Activated CD4-positive, alpha-beta memory T cell treated with anti-CD3 and anti-CD28 coated beads for 36 hours (primary cell): ENCODE measurements around the gene TRIP13. TPM values are rescaled to one million over a fixed set of nuclear protein-coding genes. Genes with fewer than 3 reads are reported as not detected.

Experiments
- CTCF ChIA-PET: fragments of 350-600 bp; sonication (Branson Sonifier 250); formaldehyde crosslinking; loops from one replicate; lab custom pipeline; 2021; ENCODE audit warnings: antibody characterized with exemption, inconsistent platforms; lab: Charles Lee
- POLR2A ChIA-PET: fragments of 350-600 bp; sonication (Branson Sonifier 250); formaldehyde crosslinking; loops from one replicate; lab custom pipeline; 2021; ENCODE audit warnings: antibody characterized with exemption; lab: Charles Lee
- DNase-seq: peaks from one replicate; pipeline ENCODE4 v3.0.0-alpha.2; 2020
- H3K27ac Mint-ChIP-seq: one replicate; pipeline ENCODE4 v1.8.0; 2021; ENCODE audit warnings: mixed read lengths
- H3K27me3 Mint-ChIP-seq: one replicate; pipeline ENCODE4 v1.8.0; 2021; ENCODE audit warnings: mixed read lengths
- H3K36me3 Mint-ChIP-seq: one replicate; pipeline ENCODE4 v1.8.0; 2021; ENCODE audit warnings: mixed read lengths
- H3K4me1 Mint-ChIP-seq: one replicate; pipeline ENCODE4 v1.8.0; 2021; ENCODE audit warnings: low read depth, mixed read lengths
- H3K4me3 Mint-ChIP-seq: one replicate; pipeline ENCODE4 v1.8.0; 2021; ENCODE audit warnings: mild to moderate bottlenecking, mixed read lengths
- H3K9me3 Mint-ChIP-seq: one replicate; pipeline ENCODE4 v1.8.0; 2021; ENCODE audit warnings: mixed read lengths
- intact Hi-C: fragments of 100-400 bp; cut with micrococcal nuclease; formaldehyde crosslinking; loops from one replicate; pipeline ENCODE4 v1.15.1; 2023
- total RNA-seq, 2 experiments: library from RNA; stranded (reverse); gene quantifications; one replicate each; pipeline ENCODE4 v1.2.3, GENCODE V29; 2021

The TRIP13 gene
- total RNA-seq, 2 experiments from 2014 or later: 32.4 to 33.9 TPM

- DNase-seq: peak; percentile 26
- intact Hi-C loops: loop anchor here (5.0 kb wide), 2 partner anchors 220 to 280 kb away; partner anchors contain the start of gene CEP72
- Mint-ChIP-seq H3K4me1 (peaks cover 25% of the 10 kb centered on the region), H3K27ac (peak overlapping the region; percentile 84), H3K36me3 (peaks cover 53% of the 10 kb centered on the region), H3K9me3 (no peaks in the 10 kb centered on the region), H3K27me3 (no peaks in the 10 kb centered on the region), H3K4me3 (peak overlapping the region; percentile 85)
- CTCF ChIA-PET: interaction anchor here (0.6 to 3.5 kb wide), 7 partner anchors 10 to 753 kb away, joined by 3 to 20 read pairs (median 4); no protein-coding TSS in a partner anchor
- POLR2A ChIA-PET: interaction anchor here (0.6 to 1.2 kb wide), 3 partner anchors 11 to 134 kb away, joined by 3 read pairs; no protein-coding TSS in a partner anchor
Observed at GRCh38 chr5:891837-892393, 769 bp upstream of the TRIP13 start.

- peaks cover 44% of the 10 kb centered on the region for H3K36me3 Mint-ChIP-seq
- H3K27me3 Mint-ChIP-seq: no peaks in the 10 kb centered on the region
- POLR2A ChIA-PET: no interaction called here
- no peaks in the 10 kb centered on the region for H3K9me3 Mint-ChIP-seq
- DNase-seq: no peak
- peak overlapping the region; percentile 85 for H3K4me3 Mint-ChIP-seq
- peaks cover 25% of the 10 kb centered on the region for H3K4me1 Mint-ChIP-seq
- intact Hi-C loops: loop anchor here (5.0 kb wide), 2 partner anchors 221 to 281 kb away; partner anchors contain the start of gene CEP72
- CTCF ChIA-PET: interaction anchor here (0.7 to 3.5 kb wide), 10 partner anchors 9 to 752 kb away, joined by 3 to 20 read pairs (median 4); no protein-coding TSS in a partner anchor
- peak overlapping the region; percentile 23 for H3K27ac Mint-ChIP-seq
Observed at GRCh38 chr5:893137-893506, 438 bp downstream of the TRIP13 start.

GRCh38 chr5:893711-894110 is 1.0 kb downstream of the TRIP13 start:
- CTCF ChIA-PET: interaction anchor here (1.2 to 3.5 kb wide), 3 partner anchors 9 to 225 kb away, joined by 3 to 20 read pairs (median 5); no protein-coding TSS in a partner anchor
- Mint-ChIP-seq H3K27ac (no peak overlapping the region), H3K27me3 (no peaks in the 10 kb centered on the region), H3K36me3 (peaks cover 42% of the 10 kb centered on the region), H3K9me3 (no peaks in the 10 kb centered on the region), H3K4me1 (peaks cover 25% of the 10 kb centered on the region), H3K4me3 (peak overlapping the region; percentile 85)
- POLR2A ChIA-PET: no interaction called here
- intact Hi-C loops: loop anchor here (5.0 kb wide), 2 partner anchors 221 to 281 kb away; partner anchors contain the start of gene CEP72
- no peak for DNase-seq

- H3K4me1 Mint-ChIP-seq: no peaks in the 10 kb centered on the region
- ChIA-PET CTCF (interaction anchor here (0.6 to 6.6 kb wide), 4 partner anchors 7 to 614 kb away, joined by 3 to 52 read pairs (median 14); partner anchors contain the start of genes BRD9 and TRIP13), POLR2A (no interaction called here)
- no peaks in the 10 kb centered on the region for H3K9me3 Mint-ChIP-seq
- intact Hi-C loops: no loop called here
- DNase-seq: no peak
- H3K4me3 Mint-ChIP-seq: no peak overlapping the region
- H3K27ac Mint-ChIP-seq: no peak overlapping the region
- H3K36me3 Mint-ChIP-seq: peaks cover 31% of the 10 kb centered on the region
- H3K27me3 Mint-ChIP-seq: no peaks in the 10 kb centered on the region
Observed at GRCh38 chr5:900781-901180, 8.1 kb downstream of the TRIP13 start.

- H3K4me3 Mint-ChIP-seq: no peak overlapping the region
- peaks cover 30% of the 10 kb centered on the region for H3K36me3 Mint-ChIP-seq
- no peaks in the 10 kb centered on the region for H3K9me3 Mint-ChIP-seq
- ChIA-PET CTCF (interaction anchor here (0.7 to 6.6 kb wide), 5 partner anchors 9 to 244 kb away, joined by 3 to 52 read pairs (median 9); partner anchors contain the start of genes BRD9 and TRIP13), POLR2A (no interaction called here)
- intact Hi-C loops: no loop called here
- no peaks in the 10 kb centered on the region for H3K4me1 Mint-ChIP-seq
- no peak overlapping the region for H3K27ac Mint-ChIP-seq
- H3K27me3 Mint-ChIP-seq: no peaks in the 10 kb centered on the region
- no peak for DNase-seq
Observed at GRCh38 chr5:902129-902916, 9.6 kb downstream of the TRIP13 start.

- no peaks in the 10 kb centered on the region for H3K9me3 Mint-ChIP-seq
- DNase-seq: no peak
- ChIA-PET POLR2A (no interaction called here), CTCF (interaction anchor here (0.9 to 6.6 kb wide), 5 partner anchors 8 to 326 kb away, joined by 3 to 52 read pairs (median 4); partner anchors contain the start of genes BRD9 and TRIP13)
- H3K4me1 Mint-ChIP-seq: no peaks in the 10 kb centered on the region
- no peak overlapping the region for H3K27ac Mint-ChIP-seq
- no peaks in the 10 kb centered on the region for H3K27me3 Mint-ChIP-seq
- peaks cover 39% of the 10 kb centered on the region for H3K36me3 Mint-ChIP-seq
- intact Hi-C loops: no loop called here
- H3K4me3 Mint-ChIP-seq: no peak overlapping the region
Observed at GRCh38 chr5:903756-904096, 11.0 kb downstream of the TRIP13 start.

- H3K9me3 Mint-ChIP-seq: no peaks in the 10 kb centered on the region
- no peaks in the 10 kb centered on the region for H3K27me3 Mint-ChIP-seq
- ChIA-PET CTCF (interaction anchor here (6.6 kb wide), 1 partner anchor 234 kb away, joined by 52 read pairs; no protein-coding TSS in a partner anchor), POLR2A (no interaction called here)
- intact Hi-C loops: no loop called here
- no peak for DNase-seq
- no peaks in the 10 kb centered on the region for H3K4me1 Mint-ChIP-seq
- no peak overlapping the region for H3K27ac Mint-ChIP-seq
- no peak overlapping the region for H3K4me3 Mint-ChIP-seq
- peaks cover 47% of the 10 kb centered on the region for H3K36me3 Mint-ChIP-seq
Observed at GRCh38 chr5:905139-905642, 12.5 kb downstream of the TRIP13 start.

- H3K27ac Mint-ChIP-seq: no peak overlapping the region
- DNase-seq: no peak
- no peaks in the 10 kb centered on the region for H3K9me3 Mint-ChIP-seq
- ChIA-PET CTCF (interaction anchor here (0.7 to 1.0 kb wide), 2 partner anchors 15 to 465 kb away, joined by 3 read pairs; partner anchors contain the start of genes BRD9 and TRIP13), POLR2A (no interaction called here)
- no peaks in the 10 kb centered on the region for H3K27me3 Mint-ChIP-seq
- H3K36me3 Mint-ChIP-seq: peaks cover 46% of the 10 kb centered on the region
- no peak overlapping the region for H3K4me3 Mint-ChIP-seq
- intact Hi-C loops: no loop called here
- H3K4me1 Mint-ChIP-seq: peaks cover 5% of the 10 kb centered on the region
Observed at GRCh38 chr5:907366-907910, 14.8 kb downstream of the TRIP13 start.

- no peak for DNase-seq
- Mint-ChIP-seq H3K4me1 (peaks cover 12% of the 10 kb centered on the region), H3K27me3 (no peaks in the 10 kb centered on the region), H3K4me3 (no peak overlapping the region), H3K36me3 (peaks cover 48% of the 10 kb centered on the region), H3K27ac (no peak overlapping the region), H3K9me3 (no peaks in the 10 kb centered on the region)
- POLR2A ChIA-PET: no interaction called here
- intact Hi-C loops: no loop called here
- CTCF ChIA-PET: interaction anchor here (1.0 kb wide), 1 partner anchor 16 kb away, joined by 3 read pairs; the partner anchor contains the start of genes BRD9 and TRIP13
Observed at GRCh38 chr5:908172-908571, 15.5 kb downstream of the TRIP13 start.

- no peaks in the 10 kb centered on the region for H3K9me3 Mint-ChIP-seq
- ChIA-PET POLR2A (no interaction called here), CTCF (no interaction called here)
- H3K4me1 Mint-ChIP-seq: peaks cover 13% of the 10 kb centered on the region
- no peaks in the 10 kb centered on the region for H3K27me3 Mint-ChIP-seq
- H3K4me3 Mint-ChIP-seq: no peak overlapping the region
- H3K36me3 Mint-ChIP-seq: peaks cover 46% of the 10 kb centered on the region
- no peak overlapping the region for H3K27ac Mint-ChIP-seq
- no peak for DNase-seq
- intact Hi-C loops: no loop called here
Observed at GRCh38 chr5:909086-909485, 16.4 kb downstream of the TRIP13 start.

- DNase-seq: no peak
- no peak overlapping the region for H3K4me3 Mint-ChIP-seq
- no peaks in the 10 kb centered on the region for H3K27me3 Mint-ChIP-seq
- peaks cover 49% of the 10 kb centered on the region for H3K36me3 Mint-ChIP-seq
- CTCF ChIA-PET: no interaction called here
- intact Hi-C loops: no loop called here
- peaks cover 13% of the 10 kb centered on the region for H3K4me1 Mint-ChIP-seq
- POLR2A ChIA-PET: no interaction called here
- H3K9me3 Mint-ChIP-seq: no peaks in the 10 kb centered on the region
- H3K27ac Mint-ChIP-seq: no peak overlapping the region
Observed at GRCh38 chr5:909994-910768, 17.5 kb downstream of the TRIP13 start.
